Type B pancreatic cell (in vitro differentiated cells): ENCODE data around the gene SHANK2. TPM values are rescaled to one million over a fixed set of nuclear protein-coding genes. Genes with fewer than 3 reads are reported as not detected.

Experiments used
- DNase-seq: peaks from one replicate; pipeline ENCODE4 v3.0.0; 2021; ENCODE audit warnings: mixed read lengths; ENCODE audit not compliant: unreplicated experiment; ENCODE audit errors: extremely low spot score
- H3K27ac Mint-ChIP-seq: 2 replicates; pipeline ENCODE4 v1.8.0; 2021; ENCODE audit warnings: mild to moderate bottlenecking, mixed read lengths
- H3K27me3 Mint-ChIP-seq: 2 replicates; pipeline ENCODE4 v1.8.0; 2021; ENCODE audit warnings: mixed read lengths
- H3K36me3 Mint-ChIP-seq: 2 replicates; pipeline ENCODE4 v1.8.0; 2021; ENCODE audit warnings: mixed read lengths
- H3K4me1 Mint-ChIP-seq: one replicate; pipeline ENCODE4 v1.8.0; 2021; ENCODE audit warnings: mixed read lengths; ENCODE audit not compliant: unreplicated experiment
- H3K4me3 Mint-ChIP-seq: 2 replicates; pipeline ENCODE4 v1.8.0; 2021; ENCODE audit warnings: mild to moderate bottlenecking, mixed read lengths
- H3K9me3 Mint-ChIP-seq: 2 replicates; pipeline ENCODE4 v1.8.0; 2021; ENCODE audit warnings: mixed read lengths
- CTCF ChIP-seq: fragments of 200-600 bp; sonication (generic); conservative IDR thresholded peaks from 2 replicates; pipeline ENCODE4 v1.5.0; 2021; ENCODE audit warnings: antibody characterized with exemption, mild to moderate bottlenecking
- total RNA-seq: library from RNA; stranded (reverse); gene quantifications from 2 replicates; pipeline ENCODE4 v1.2.1, GENCODE V29; 2021; ENCODE audit warnings: low replicate concordance

The SHANK2 gene
- total RNA-seq, 1 donor from 2014 or later, result 49.4 TPM

- H3K9me3 Mint-ChIP-seq, result no peaks in the 10 kb centered on the region
- peaks cover 4% of the 10 kb centered on the region for H3K36me3 Mint-ChIP-seq
- DNase-seq, result no peak
Measured at GRCh38 chr11:71212871-71213559, 39.4 kb downstream of the SHANK2 start.

GRCh38 chr11:71211631-71212030, 40.7 kb downstream of the SHANK2 start:
- H3K27me3 Mint-ChIP-seq, result no peaks in the 10 kb centered on the region
- no peak for DNase-seq
- H3K4me1 Mint-ChIP-seq, result peaks cover 22% of the 10 kb centered on the region
- TF ChIP-seq CTCF, result no peak
- H3K27ac Mint-ChIP-seq, result no peak overlapping the region
- no peaks in the 10 kb centered on the region for H3K9me3 Mint-ChIP-seq
- peaks cover 7% of the 10 kb centered on the region for H3K36me3 Mint-ChIP-seq
- H3K4me3 Mint-ChIP-seq, result no peak overlapping the region

More at GRCh38 chr11:71212871-71213559, 39.4 kb downstream of the SHANK2 start:
- Mint-ChIP-seq H3K27me3 (no peaks in the 10 kb centered on the region), H3K4me3 (no peak overlapping the region), H3K4me1 (peaks cover 14% of the 10 kb centered on the region), H3K27ac (no peak overlapping the region)
- TF ChIP-seq CTCF, result no peak

GRCh38 chr11:71210861-71211260, 41.5 kb downstream of the SHANK2 start:
- Mint-ChIP-seq H3K27me3 (no peaks in the 10 kb centered on the region), H3K4me1 (peaks cover 24% of the 10 kb centered on the region), H3K9me3 (no peaks in the 10 kb centered on the region), H3K27ac (no peak overlapping the region), H3K36me3 (peaks cover 3% of the 10 kb centered on the region), H3K4me3 (no peak overlapping the region)
- no peak for TF ChIP-seq CTCF
- DNase-seq, result no peak

GRCh38 chr11:71209656-71210055, 42.7 kb downstream of the SHANK2 start:
- H3K4me3 Mint-ChIP-seq, result no peak overlapping the region
- no peak for DNase-seq
- peaks cover 24% of the 10 kb centered on the region for H3K4me1 Mint-ChIP-seq
- TF ChIP-seq CTCF, result no peak
- no peaks in the 10 kb centered on the region for H3K9me3 Mint-ChIP-seq
- H3K27ac Mint-ChIP-seq, result no peak overlapping the region
- H3K36me3 Mint-ChIP-seq, result peaks cover 3% of the 10 kb centered on the region
- no peaks in the 10 kb centered on the region for H3K27me3 Mint-ChIP-seq

- DNase-seq, result no peak
- Mint-ChIP-seq H3K27ac (no peak overlapping the region), H3K36me3 (peaks cover 3% of the 10 kb centered on the region), H3K9me3 (no peaks in the 10 kb centered on the region), H3K4me3 (no peak overlapping the region), H3K4me1 (peaks cover 24% of the 10 kb centered on the region), H3K27me3 (no peaks in the 10 kb centered on the region)
- no peak for TF ChIP-seq CTCF
Measured at GRCh38 chr11:71209181-71209580, 43.2 kb downstream of the SHANK2 start.
